Mucosa of gallbladder (tissue), 1 donor: Measurements from ENCODE around the gene EXOC1. TPM values are rescaled to one million over a fixed set of nuclear protein-coding genes. Genes with fewer than 3 reads are reported as not detected.

ENCODE experiments used
- DNase-seq: peaks from one replicate; pipeline ENCODE4 v3.0.0-alpha.2; 2020; ENCODE audit warnings: low spot score
- total RNA-seq: library from RNA; stranded (reverse); gene quantifications from one replicate; pipeline ENCODE4 v1.2.1, GENCODE V29; 2021
- donor health status: DM: no; HTN: no; CAD: no.

Gene EXOC1
- total RNA-seq, 1 donor from 2014 or later, result 33.0 TPM

GRCh38 chr4:55951191-55951922, 97.9 kb downstream of the EXOC1 start:
- no peak for DNase-seq

Other genes starting within 250 kb of the EXOC1 start
- 0.75 TPM for gene NMU, start 217.3 kb upstream of the EXOC1 start, total RNA-seq
- gene EXOC1L, start 33.9 kb upstream of the EXOC1 start, total RNA-seq, result not detected
- 7.0 TPM for gene CEP135, start 95.3 kb downstream of the EXOC1 start, total RNA-seq